ENCODE results near the gene TRPM2. TPM values are rescaled to one million over a fixed set of nuclear protein-coding genes. Genes with fewer than 3 reads are reported as not detected.

Gene TRPM2
- total and polyA plus RNA-seq, 2 of the 13 experiments (the other 11 are each of a cell fraction or from before 2014, with no cell fraction given), result 0.07 to 0.20 TPM

DNA sequence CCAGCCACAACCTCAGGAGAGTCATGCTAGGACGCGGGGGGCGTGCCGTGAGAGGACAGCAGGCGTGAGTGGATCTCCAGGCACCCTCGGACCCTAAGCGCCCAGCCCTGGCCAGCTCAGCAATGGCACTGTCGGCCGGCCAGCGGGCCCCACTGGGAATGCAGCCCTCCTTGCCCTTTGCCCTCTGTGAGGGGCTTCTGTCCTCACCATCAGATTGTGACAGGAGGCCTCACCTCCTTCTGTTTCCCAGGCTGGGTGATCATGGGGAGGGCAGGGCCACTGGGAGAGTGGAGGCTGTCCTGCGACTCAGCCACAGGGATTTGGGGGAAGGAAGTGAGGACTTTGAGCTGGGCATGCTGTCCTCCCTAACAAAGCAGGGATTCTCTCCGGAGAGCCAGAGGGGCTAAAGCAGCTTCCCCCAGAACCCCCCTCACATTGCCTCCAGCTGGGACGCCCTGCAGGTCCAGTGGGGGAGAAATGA lies 95.3 kb downstream of the TRPM2 start (continued):
- TF ChIP-seq IRF9 (CRISPR knock-in tag; IDR thresholded peaks at IDR 0.05; ENCODE audit: borderline replicate concordance) (peak; percentile 25; the same call in 1 of the 2 replicates), ZNF33A (CRISPR knock-in tag; IDR thresholded peaks at IDR 0.05; ENCODE audit: borderline replicate concordance) (no peak), NFYC (CRISPR knock-in tag; IDR thresholded peaks at IDR 0.05) (no peak), SRSF9 (IDR thresholded peaks at IDR 0.05; ENCODE audit: borderline replicate concordance, insufficient read depth, low read depth, low read length, poor library complexity, severe bottlenecking) (no peak), SKI (IDR thresholded peaks at IDR 0.05; ENCODE audit: partially characterized antibody) (no peak), ZNF20 (CRISPR knock-in tag; IDR thresholded peaks at IDR 0.05) (no peak), HDAC2 (CRISPR knock-in tag; IDR thresholded peaks at IDR 0.05) (no peak), KAT8 (CRISPR knock-in tag; IDR thresholded peaks at IDR 0.05) (no peak), RBAK (CRISPR knock-in tag; IDR thresholded peaks at IDR 0.05) (no peak), MIER2 (CRISPR knock-in tag; IDR thresholded peaks at IDR 0.05) (no peak), POLR2AphosphoS5 (IDR thresholded peaks at IDR 0.05; ENCODE audit: low read depth, low read length) (no peak), HINFP (CRISPR knock-in tag; IDR thresholded peaks at IDR 0.05; ENCODE audit: low read depth) (no peak), FOXO1 (CRISPR knock-in tag; IDR thresholded peaks at IDR 0.05) (no peak), POLR2A (IDR thresholded peaks at IDR 0.05; ENCODE audit: insufficient read depth in 1 of 2, low read depth in 2 of 2, low read length in 2 of 2) (no peak), RORA (CRISPR knock-in tag; IDR thresholded peaks at IDR 0.05) (no peak), GATA4 (IDR thresholded peaks at IDR 0.05; ENCODE audit: borderline replicate concordance, low read depth) (no peak), AHR (CRISPR knock-in tag; IDR thresholded peaks at IDR 0.05) (no peak)
- TF ChIP-seq, protein P1, sequence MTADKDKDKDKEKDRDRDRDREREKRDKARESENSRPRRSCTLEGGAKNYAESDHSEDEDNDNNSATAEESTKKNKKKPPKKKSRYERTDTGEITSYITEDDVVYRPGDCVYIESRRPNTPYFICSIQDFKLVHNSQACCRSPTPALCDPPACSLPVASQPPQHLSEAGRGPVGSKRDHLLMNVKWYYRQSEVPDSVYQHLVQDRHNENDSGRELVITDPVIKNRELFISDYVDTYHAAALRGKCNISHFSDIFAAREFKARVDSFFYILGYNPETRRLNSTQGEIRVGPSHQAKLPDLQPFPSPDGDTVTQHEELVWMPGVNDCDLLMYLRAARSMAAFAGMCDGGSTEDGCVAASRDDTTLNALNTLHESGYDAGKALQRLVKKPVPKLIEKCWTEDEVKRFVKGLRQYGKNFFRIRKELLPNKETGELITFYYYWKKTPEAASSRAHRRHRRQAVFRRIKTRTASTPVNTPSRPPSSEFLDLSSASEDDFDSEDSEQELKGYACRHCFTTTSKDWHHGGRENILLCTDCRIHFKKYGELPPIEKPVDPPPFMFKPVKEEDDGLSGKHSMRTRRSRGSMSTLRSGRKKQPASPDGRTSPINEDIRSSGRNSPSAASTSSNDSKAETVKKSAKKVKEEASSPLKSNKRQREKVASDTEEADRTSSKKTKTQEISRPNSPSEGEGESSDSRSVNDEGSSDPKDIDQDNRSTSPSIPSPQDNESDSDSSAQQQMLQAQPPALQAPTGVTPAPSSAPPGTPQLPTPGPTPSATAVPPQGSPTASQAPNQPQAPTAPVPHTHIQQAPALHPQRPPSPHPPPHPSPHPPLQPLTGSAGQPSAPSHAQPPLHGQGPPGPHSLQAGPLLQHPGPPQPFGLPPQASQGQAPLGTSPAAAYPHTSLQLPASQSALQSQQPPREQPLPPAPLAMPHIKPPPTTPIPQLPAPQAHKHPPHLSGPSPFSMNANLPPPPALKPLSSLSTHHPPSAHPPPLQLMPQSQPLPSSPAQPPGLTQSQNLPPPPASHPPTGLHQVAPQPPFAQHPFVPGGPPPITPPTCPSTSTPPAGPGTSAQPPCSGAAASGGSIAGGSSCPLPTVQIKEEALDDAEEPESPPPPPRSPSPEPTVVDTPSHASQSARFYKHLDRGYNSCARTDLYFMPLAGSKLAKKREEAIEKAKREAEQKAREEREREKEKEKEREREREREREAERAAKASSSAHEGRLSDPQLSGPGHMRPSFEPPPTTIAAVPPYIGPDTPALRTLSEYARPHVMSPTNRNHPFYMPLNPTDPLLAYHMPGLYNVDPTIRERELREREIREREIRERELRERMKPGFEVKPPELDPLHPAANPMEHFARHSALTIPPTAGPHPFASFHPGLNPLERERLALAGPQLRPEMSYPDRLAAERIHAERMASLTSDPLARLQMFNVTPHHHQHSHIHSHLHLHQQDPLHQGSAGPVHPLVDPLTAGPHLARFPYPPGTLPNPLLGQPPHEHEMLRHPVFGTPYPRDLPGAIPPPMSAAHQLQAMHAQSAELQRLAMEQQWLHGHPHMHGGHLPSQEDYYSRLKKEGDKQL (CRISPR knock-in tag; IDR thresholded peaks at IDR 0.05; ENCODE audit: low read depth), result no peak
- TF ChIP-seq, protein P2, sequence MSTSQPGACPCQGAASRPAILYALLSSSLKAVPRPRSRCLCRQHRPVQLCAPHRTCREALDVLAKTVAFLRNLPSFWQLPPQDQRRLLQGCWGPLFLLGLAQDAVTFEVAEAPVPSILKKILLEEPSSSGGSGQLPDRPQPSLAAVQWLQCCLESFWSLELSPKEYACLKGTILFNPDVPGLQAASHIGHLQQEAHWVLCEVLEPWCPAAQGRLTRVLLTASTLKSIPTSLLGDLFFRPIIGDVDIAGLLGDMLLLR (CRISPR knock-in tag; IDR thresholded peaks at IDR 0.05), result no peak
- TF ChIP-seq, protein P3, sequence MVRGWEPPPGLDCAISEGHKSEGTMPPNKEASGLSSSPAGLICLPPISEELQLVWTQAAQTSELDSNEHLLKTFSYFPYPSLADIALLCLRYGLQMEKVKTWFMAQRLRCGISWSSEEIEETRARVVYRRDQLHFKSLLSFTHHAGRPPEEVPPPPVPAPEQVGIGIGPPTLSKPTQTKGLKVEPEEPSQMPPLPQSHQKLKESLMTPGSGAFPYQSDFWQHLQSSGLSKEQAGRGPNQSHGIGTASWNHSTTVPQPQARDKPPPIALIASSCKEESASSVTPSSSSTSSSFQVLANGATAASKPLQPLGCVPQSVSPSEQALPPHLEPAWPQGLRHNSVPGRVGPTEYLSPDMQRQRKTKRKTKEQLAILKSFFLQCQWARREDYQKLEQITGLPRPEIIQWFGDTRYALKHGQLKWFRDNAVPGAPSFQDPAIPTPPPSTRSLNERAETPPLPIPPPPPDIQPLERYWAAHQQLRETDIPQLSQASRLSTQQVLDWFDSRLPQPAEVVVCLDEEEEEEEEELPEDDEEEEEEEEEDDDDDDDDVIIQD (CRISPR knock-in tag; IDR thresholded peaks at IDR 0.05; ENCODE audit: low read depth), result 0 out of 2 replicates have a peak, but pooled peaks have one; percentile 13

All from HepG2 (cell line).